Measurements from ENCODE around the gene CEP135.

CEP135 gene

DNA sequence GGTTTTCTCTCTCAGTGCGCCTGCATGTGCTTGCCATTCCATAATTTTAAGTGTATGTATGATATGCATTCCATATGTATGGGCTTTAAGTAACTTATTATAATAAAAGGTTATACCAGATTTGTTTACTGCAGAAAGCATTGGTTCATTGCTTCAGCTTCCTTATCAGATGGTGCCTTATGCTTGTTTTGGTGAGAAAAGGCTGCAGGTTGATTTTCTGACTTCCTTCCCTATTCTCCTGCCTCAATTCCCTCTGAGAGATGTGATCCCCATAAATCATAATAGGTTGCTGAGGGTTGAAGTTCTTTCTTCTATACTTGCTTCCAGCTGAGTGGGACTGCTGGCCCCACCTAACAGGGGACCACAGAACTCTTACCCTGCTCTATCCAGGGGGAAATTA, 10.3 kb upstream of the CEP135 start:
- no peak for DNase-seq (ENCODE audit: low read depth)
- no peak overlapping the region for H3K4me3 ChIP-seq (ENCODE audit: low read length)
- TF ChIP-seq, protein P1, sequence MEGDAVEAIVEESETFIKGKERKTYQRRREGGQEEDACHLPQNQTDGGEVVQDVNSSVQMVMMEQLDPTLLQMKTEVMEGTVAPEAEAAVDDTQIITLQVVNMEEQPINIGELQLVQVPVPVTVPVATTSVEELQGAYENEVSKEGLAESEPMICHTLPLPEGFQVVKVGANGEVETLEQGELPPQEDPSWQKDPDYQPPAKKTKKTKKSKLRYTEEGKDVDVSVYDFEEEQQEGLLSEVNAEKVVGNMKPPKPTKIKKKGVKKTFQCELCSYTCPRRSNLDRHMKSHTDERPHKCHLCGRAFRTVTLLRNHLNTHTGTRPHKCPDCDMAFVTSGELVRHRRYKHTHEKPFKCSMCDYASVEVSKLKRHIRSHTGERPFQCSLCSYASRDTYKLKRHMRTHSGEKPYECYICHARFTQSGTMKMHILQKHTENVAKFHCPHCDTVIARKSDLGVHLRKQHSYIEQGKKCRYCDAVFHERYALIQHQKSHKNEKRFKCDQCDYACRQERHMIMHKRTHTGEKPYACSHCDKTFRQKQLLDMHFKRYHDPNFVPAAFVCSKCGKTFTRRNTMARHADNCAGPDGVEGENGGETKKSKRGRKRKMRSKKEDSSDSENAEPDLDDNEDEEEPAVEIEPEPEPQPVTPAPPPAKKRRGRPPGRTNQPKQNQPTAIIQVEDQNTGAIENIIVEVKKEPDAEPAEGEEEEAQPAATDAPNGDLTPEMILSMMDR (conservative IDR thresholded peaks at IDR 0.05; ENCODE audit: low read length) = no peak

GRCh38 chr4:55939421-55939820, 9.3 kb upstream of the CEP135 start:
- DNase-seq (ENCODE audit: low read depth) = no peak
- H3K4me3 ChIP-seq (ENCODE audit: low read length) = no peak overlapping the region
- TF ChIP-seq, protein P1 (conservative IDR thresholded peaks at IDR 0.05; ENCODE audit: low read length) = no peak

DNA sequence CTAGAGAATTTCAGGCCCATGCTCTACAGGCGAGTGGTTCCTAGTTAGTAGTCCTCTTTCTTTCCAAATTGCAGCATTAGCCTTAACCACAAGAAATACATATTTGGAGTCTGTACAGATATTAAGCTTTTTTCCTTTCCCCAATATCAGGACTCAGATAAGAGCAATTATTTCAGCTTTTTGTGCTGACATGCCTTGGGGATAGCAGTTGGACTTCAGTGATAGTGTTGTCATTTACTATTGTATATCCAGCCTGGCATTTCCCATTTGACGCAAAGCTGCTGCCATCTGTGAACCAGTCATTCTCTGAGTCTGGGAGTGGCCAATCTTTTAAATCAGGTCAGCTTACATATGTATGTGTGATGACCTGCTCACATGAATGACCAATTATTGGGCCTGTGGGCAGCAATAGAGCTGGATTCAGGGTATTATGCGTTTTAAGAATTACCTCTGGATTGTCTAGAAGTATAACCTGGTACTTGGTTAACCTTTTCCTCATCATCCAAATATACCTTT, 6.8 kb upstream of the CEP135 start:
- no peak overlapping the region for H3K4me3 ChIP-seq (ENCODE audit: low read length)
- TF ChIP-seq, protein P1 (conservative IDR thresholded peaks at IDR 0.05; ENCODE audit: low read length) = no peak
- no peak for DNase-seq (ENCODE audit: low read depth)

DNA sequence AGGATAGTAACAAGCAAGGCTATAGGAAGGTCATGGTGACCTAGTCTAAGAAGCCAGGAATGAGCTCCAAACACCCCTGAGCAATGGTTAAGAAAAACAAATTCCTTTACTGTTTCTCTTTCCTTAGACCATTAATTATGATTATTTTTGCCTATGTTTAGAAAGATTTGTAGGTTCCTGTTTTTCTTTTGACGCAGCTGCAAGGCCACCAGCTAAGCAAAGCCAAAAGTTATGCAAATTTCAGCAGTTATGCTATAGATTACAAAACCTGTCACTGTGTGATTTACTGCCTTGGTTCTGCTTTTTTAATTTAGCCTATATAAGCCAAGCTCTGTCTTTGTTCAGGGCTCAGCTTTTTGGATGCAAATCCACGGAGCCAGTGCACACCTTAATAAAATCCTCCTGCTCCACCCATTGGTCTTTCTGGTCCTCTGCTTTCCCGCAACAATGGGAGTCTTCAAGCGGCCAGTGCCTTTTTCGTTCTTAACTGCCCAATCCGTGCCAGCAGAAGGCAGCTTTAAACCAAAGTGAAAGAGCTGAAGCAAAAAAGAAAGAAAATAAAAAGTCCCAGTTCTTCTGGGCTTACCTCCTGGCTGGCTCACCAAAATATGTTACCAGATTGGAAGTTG, 1.4 kb upstream of the CEP135 start:
- H3K4me3 ChIP-seq (ENCODE audit: low read length) = peak overlapping the region; percentile 58
- TF ChIP-seq, protein P1 (conservative IDR thresholded peaks at IDR 0.05; ENCODE audit: low read length) = no peak
- no peak for DNase-seq (ENCODE audit: low read depth)

DNA sequence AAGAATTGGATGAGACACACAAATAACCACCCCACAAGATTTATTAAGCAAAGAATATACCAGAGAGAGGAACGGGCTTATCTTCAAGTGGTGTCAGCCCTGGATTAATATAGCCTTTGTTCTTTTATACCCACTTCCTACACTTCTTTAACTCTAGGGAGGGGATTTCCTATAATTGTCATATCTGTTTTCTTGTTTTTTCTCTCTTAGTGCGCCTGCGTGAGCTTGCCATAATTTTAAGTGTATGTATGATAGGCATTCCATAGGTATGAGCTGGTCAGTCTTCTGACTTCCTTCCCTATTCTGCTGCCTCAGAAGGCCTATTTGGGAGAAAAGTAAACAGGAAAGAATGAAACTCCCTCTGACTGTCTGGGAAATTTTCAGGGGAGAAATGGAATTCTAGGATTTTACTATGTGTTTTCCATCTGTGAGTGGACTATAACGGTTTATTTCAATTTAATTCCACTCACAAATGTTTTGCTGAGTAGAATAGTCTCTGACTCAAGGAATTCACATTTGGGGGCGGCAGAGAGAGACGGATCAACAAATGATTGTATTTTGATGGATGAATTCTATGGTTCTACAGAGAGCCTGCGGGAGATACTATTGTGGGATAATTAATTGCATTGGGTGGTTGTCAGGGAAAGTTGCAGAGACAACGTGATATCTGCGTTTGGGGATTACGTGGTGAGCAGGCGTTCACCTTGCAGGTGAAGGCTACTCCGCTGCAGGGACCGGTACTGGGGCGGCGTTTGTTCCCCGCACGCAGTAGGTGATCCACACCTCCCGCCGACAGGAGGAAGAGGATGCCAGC, 626 bp upstream of the CEP135 start:
- H3K4me3 ChIP-seq (ENCODE audit: low read length) = peak overlapping the region; percentile 58
- DNase-seq (ENCODE audit: low read depth) = peak; percentile 93
- TF ChIP-seq, protein P1 (conservative IDR thresholded peaks at IDR 0.05; ENCODE audit: low read length) = no peak

- TF ChIP-seq, protein P1 (conservative IDR thresholded peaks at IDR 0.05; ENCODE audit: low read length) = no peak
- no peak for DNase-seq (ENCODE audit: low read depth)
- H3K4me3 ChIP-seq (ENCODE audit: low read length) = peak overlapping the region; percentile 58
Observed at GRCh38 chr4:55949482-55949802, 697 bp downstream of the CEP135 start.

Data from AG10803 (cell line).